Left lung (tissue), 10 donors: ENCODE data around the gene ZNF600. TPM values are rescaled to one million over a fixed set of nuclear protein-coding genes. Genes with fewer than 3 reads are reported as not detected.
"Not testable (repeated sequence)": the region's sequence is repeated elsewhere in the genome, so short reads cannot be mapped to it uniquely, and the experiment has no call there.

Experiments used
- ATAC-seq: fragments of 200-7000 bp; cut with Tn5 transposase; one replicate; pipeline ENCODE4 v1.9.1; 2020; ENCODE audit warnings: moderate library complexity
- DNase-seq, 4 donors: peaks; one replicate each; pipeline ENCODE4 v3.0.0-alpha.2; 2013 to 2020
- H3K27ac ChIP-seq, 2 donors: fragments of 200-600 bp; sonication (generic) in 1 of 2; one replicate each; pipeline versions ENCODE4 v1.5.0 to v1.8.0; 2020 to 2021
- H3K27me3 ChIP-seq, 2 donors: fragments of 200-600 bp; sonication (generic) in 1 of 2; one replicate each; pipeline versions ENCODE4 v1.5.0 to v1.8.0; 2020 to 2021
- H3K36me3 ChIP-seq, 2 donors: fragments of 200-600 bp; sonication (generic) in 1 of 2; one replicate each; pipeline versions ENCODE4 v1.5.0 to v1.8.0; 2020 to 2021
- H3K4me1 ChIP-seq, 2 donors: fragments of 200-600 bp; one replicate each; pipeline ENCODE4 v1.8.0; 2021
- H3K4me3 ChIP-seq, 2 donors: fragments of 200-600 bp; sonication (generic) in 1 of 2; one replicate each; pipeline versions ENCODE4 v1.5.0 to v1.8.0; 2020 to 2021; ENCODE audit warnings: mild to moderate bottlenecking in 1 of 2
- H3K9me3 ChIP-seq, 2 donors: fragments of 200-600 bp; sonication (generic) in 1 of 2; one replicate each; pipeline versions ENCODE4 v1.5.0 to v1.8.0; 2020 to 2021
- intact Hi-C, 2 donors: fragments of 100-400 bp; cut with DNase I; formaldehyde crosslinking; loops; one replicate each; pipeline versions ENCODE4 v1.11.2 to v1.14.2; 2022
- polyA plus RNA-seq, 6 donors: library from polyadenylated mRNA; unstranded; fragments of 120-200 nt; gene quantifications; one replicate each; pipeline ENCODE4 v1.2.1, GENCODE V29; 2013; ENCODE audit not compliant: insufficient read length in 6 of 6
- total RNA-seq, 2 donors: library from RNA; stranded (reverse); fragmentation: NEBNext Ultra II Directional; extraction: Animal tissue kit (Norgen Biotek cat#: 25700); gene quantifications; one replicate each; pipeline ENCODE4 v1.2.1, GENCODE V29; 2021
- TF ChIP-seq, protein P1 (sequence below), 2 donors: fragments of 200-600 bp; sonication (generic) in 1 of 2; IDR thresholded peaks; one replicate each; pipeline versions ENCODE4 v1.5.0 to v1.8.0; 2021; ENCODE audit warnings: antibody characterized with exemption in 2 of 2
- donor health status: DM: no; HTN: yes; CAD: no.
- donor health status: DM: no; HTN: no; CAD: no.

The ZNF600 gene
- total and polyA plus RNA-seq, 8 donors, result 6.3 to 14.2 (median 8.3) TPM

DNA sequence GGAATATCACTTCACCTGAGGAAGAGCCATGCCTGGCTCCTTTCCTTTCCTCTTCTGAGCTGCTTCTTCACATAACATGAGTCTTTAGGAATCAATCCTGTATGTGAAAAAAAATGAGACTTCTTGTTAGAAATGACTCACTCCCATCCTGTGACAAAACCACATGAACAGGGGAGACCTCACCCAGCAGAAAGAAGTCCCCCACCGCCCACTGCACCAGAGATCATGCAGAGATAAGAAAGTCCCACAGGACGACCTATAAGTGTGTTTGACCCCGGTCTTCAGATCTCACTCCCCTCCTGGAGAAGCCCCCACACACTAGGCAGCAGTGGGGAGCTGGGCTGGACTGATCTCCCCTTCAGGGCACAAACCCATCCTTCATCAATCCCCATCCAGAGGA, 7.8 kb downstream of the ZNF600 start:
- H3K4me1 ChIP-seq, result no peaks in the 10 kb centered on the region
- no peak for DNase-seq
- no peak overlapping the region for H3K4me3 ChIP-seq
- intact Hi-C loops, result no loop called here
- H3K36me3 ChIP-seq, result peaks cover 0 to 67% of the 10 kb centered on the region in 2 donors
- TF ChIP-seq, protein P1, sequence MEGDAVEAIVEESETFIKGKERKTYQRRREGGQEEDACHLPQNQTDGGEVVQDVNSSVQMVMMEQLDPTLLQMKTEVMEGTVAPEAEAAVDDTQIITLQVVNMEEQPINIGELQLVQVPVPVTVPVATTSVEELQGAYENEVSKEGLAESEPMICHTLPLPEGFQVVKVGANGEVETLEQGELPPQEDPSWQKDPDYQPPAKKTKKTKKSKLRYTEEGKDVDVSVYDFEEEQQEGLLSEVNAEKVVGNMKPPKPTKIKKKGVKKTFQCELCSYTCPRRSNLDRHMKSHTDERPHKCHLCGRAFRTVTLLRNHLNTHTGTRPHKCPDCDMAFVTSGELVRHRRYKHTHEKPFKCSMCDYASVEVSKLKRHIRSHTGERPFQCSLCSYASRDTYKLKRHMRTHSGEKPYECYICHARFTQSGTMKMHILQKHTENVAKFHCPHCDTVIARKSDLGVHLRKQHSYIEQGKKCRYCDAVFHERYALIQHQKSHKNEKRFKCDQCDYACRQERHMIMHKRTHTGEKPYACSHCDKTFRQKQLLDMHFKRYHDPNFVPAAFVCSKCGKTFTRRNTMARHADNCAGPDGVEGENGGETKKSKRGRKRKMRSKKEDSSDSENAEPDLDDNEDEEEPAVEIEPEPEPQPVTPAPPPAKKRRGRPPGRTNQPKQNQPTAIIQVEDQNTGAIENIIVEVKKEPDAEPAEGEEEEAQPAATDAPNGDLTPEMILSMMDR (IDR thresholded peaks at IDR 0.05), result no peak
- no peak for ATAC-seq
- no peak overlapping the region for H3K27ac ChIP-seq
- H3K27me3 ChIP-seq, result no peaks in the 10 kb centered on the region
- peaks cover 0 to 29% of the 10 kb centered on the region in 2 donors for H3K9me3 ChIP-seq

DNA sequence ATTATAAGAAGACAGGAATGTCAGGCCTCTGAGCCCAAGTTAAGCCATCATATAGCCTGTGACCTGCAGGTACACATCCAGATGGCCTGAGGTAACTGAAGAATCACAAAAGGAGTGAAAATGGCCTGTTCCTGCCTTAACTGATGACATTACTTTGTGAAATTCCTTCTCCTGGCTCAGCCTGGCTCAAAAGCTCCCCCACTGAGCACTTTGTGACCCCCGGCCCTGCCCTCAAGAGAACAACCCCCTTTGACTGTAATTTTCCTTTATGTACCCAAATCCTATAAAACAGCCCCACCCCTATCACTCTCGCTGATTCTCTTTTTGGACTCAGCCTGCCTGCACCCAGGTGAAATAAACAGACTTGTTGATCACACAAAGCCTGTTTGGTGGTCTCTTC, 30.1 kb downstream of the ZNF600 start:
- DNase-seq, H3K27ac ChIP-seq, H3K27me3 ChIP-seq, H3K4me3 ChIP-seq, ATAC-seq, H3K4me1 ChIP-seq, intact Hi-C loops, H3K36me3 ChIP-seq: not testable (repeated sequence)
- peaks cover 0 to 34% of the 10 kb centered on the region in 2 donors for H3K9me3 ChIP-seq

DNA sequence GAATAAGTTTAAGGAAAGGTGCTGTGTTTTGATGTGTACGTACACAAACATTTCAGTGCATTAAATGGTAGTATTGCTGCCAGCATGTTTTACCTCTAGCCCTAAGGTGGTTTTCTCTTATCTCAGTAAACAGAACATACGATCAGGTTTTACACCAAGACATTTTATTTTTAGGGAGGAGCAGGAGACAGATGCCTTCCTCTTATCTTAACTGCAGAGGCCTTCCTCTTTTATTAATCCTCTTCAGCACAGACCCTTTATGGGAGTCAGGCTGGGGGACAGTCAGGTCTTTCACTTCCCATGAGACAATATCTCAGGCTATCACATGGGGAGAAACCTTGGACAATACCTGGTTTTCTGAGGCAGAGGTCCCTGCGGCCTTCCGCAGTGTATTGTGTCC, 36.8 kb downstream of the ZNF600 start:
- Histone ChIP-seq H3K36me3 (no peaks in the 10 kb centered on the region), H3K27ac (no peak overlapping the region), H3K4me1 (no peaks in the 10 kb centered on the region), H3K9me3 (peaks cover 0 to 2% of the 10 kb centered on the region in 2 donors), H3K4me3 (no peak overlapping the region), H3K27me3 (no peaks in the 10 kb centered on the region)
- no peak for DNase-seq
- no peak for ATAC-seq
- intact Hi-C loops, result no loop called here
- TF ChIP-seq, protein P1 (IDR thresholded peaks at IDR 0.05), result no peak

DNA sequence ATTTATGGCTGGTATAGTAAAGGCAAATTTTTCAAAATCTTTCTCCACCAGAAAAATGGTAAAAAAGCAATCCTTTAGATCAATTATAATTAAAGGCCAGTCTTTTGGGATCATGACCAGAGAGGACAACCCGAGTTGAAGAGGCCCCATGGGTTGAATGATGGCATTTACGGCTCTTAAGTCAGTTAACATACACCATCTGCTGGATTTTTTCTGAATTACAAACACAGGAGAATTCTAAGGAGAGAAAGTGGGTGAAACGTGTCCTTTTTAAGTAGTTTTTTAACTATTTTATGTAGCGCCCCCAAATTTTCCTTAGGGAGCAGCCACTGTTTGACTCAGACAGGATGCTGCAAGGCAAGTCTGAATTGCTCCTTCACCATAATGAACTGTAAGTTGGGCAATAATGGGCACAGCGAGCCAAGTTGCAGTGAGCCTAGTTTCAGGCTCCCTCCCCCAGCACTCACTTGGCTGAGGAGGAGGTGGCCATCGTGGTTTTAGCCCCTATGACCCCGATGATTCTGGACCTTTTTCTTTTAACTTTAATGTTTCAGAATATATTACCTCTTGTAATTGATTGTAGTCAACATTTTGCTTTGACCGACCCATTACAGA, 38.1 kb downstream of the ZNF600 start:
- Histone ChIP-seq H3K9me3 (no peaks in the 10 kb centered on the region), H3K4me3 (no peak overlapping the region), H3K27ac (no peak overlapping the region), H3K36me3 (no peaks in the 10 kb centered on the region), H3K4me1 (no peaks in the 10 kb centered on the region), H3K27me3 (no peaks in the 10 kb centered on the region)
- intact Hi-C loops, result no loop called here
- TF ChIP-seq, protein P1 (IDR thresholded peaks at IDR 0.05), result peak; percentile 43 to 48
- ATAC-seq, result peak; percentile 64
- peak in 2 of 4 donors; percentile 18 to 31 for DNase-seq

DNA sequence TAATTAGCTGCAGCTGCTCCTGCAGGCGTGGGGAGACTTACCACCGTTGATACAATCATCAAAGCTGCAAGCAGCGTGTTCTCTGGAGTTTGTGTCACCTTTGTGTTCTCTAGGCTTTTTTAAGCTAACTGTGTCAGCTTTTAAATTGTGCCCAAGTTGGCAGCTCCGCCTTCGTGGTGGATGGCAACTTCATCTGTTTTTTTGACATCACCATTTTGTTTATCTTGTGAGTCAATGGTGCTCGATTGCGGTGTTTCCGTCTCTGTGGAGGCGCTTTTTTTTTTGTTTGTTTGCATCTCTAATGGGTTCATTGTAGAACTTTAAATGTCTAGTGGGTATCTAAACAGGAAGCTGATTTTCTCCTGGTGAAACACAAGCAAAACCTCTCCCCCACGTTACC, 40.7 kb downstream of the ZNF600 start:
- H3K4me3 ChIP-seq, intact Hi-C loops, ATAC-seq, DNase-seq, H3K9me3 ChIP-seq, H3K36me3 ChIP-seq, H3K27me3 ChIP-seq, H3K4me1 ChIP-seq: not testable (repeated sequence)
- H3K27ac ChIP-seq, result peak overlapping the region in 1 of 2 donors; percentile 6

DNA sequence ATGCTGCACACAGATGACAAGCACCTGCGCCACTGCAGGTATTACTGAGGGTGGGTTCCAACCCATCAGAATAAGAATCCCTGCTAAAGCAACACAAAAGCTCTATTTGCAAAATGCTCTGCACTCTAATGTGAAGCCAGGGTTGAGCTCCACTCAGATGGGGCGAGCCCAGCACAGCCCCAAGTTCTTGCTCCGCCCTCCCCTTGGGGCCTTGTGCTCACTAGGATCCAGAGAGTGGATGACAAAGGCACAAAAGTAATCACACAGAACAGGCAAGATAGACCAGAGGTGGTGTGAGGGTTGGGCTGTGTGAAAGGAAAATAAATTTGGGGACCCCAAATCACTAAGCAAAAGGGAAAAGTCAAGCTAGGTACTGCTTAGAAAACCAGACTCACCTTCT, 43.5 kb downstream of the ZNF600 start:
- Histone ChIP-seq H3K9me3 (no peaks in the 10 kb centered on the region), H3K36me3 (no peaks in the 10 kb centered on the region), H3K27me3 (no peaks in the 10 kb centered on the region), H3K4me1 (no peaks in the 10 kb centered on the region), H3K4me3 (no peak overlapping the region), H3K27ac (no peak overlapping the region)
- TF ChIP-seq, protein P1 (IDR thresholded peaks at IDR 0.05), result no peak
- intact Hi-C loops, result no loop called here
- DNase-seq (no peak), ATAC-seq (no peak)
